ENCODE measurements around the gene GMPS.
"Not testable (repeated sequence)": the region's sequence is repeated elsewhere in the genome, so short reads cannot be mapped to it uniquely, and the experiment has no call there.

GMPS gene

DNA sequence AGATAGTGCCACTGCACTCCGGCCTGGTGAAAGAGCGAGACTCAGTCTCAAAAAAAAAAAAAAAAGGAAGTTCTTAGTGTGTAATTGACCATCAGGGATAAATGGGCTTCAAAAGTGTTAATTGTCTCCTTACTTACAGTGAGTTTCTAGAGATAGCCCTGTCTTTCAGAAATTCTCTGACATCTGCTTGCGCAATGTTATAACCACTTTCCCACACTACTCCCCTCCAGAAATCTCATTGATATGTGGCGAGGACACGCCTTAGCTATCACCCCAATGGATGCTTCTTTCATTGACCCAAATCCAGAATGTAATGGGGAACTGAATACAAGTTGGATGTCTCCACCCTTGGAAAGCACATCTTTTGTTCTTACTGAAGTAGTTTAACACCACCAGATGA lies 70.9 kb downstream of the GMPS start:
- DNase-seq (ENCODE audit: low spot score) = no peak

DNA sequence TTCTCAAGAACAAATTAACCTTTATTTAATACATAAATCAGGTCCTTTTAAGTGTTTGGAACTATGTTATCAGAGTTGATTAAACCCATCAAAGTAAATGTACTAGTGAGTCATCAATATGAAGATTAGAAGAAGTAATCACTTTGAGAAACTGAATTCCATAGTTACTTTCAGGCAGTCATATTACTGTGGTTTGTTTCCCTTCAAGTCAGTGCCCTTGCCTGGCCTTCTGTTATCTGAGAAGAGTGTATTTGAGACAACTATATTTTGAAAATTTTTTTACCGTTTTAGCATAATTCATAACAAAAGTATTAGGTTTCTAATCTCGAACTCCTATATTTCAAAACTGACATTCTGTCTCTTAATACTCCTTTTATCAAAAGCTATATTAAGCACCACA lies 73.6 kb downstream of the GMPS start:
- DNase-seq (ENCODE audit: low spot score) = no peak

DNA sequence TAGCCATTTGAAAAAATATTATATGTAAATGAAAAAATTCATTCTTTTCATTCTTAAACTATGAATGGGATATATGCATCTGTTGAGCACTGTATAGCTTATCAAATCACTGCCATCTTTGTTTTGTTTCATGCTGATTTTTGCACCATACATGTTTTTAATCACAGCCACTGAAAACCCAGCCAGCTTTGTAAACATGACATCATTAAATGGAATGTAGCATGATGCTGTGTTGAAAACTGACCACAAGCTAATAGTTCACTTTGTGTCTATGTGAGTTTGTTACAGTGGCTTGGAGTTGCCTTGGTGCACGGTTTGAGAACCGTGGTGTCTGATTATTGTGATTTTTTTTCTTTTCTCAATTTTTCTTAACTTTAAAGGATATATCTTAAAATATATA lies 75.7 kb downstream of the GMPS start:
- no peak for DNase-seq (ENCODE audit: low spot score)

DNA sequence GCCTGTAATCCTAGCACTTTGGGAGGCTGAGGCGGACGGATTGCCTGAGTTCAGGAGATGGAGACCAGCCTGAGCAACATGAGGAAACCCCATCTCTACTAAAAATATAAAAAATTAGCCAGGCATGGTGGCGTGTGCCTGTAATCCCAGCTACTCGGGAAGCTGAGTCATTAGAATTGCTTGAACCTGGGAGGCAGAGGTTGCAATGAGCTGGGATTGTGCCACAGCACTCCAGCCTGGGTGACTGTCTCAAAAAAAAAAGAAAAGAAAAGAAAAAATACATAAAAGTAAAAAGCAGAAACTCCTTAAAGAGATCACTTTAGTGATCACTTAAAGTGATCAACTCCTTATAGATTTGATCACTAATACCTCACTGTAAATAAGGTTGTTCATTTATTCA lies 78.0 kb downstream of the GMPS start:
- no peak for DNase-seq (ENCODE audit: low spot score)

DNA sequence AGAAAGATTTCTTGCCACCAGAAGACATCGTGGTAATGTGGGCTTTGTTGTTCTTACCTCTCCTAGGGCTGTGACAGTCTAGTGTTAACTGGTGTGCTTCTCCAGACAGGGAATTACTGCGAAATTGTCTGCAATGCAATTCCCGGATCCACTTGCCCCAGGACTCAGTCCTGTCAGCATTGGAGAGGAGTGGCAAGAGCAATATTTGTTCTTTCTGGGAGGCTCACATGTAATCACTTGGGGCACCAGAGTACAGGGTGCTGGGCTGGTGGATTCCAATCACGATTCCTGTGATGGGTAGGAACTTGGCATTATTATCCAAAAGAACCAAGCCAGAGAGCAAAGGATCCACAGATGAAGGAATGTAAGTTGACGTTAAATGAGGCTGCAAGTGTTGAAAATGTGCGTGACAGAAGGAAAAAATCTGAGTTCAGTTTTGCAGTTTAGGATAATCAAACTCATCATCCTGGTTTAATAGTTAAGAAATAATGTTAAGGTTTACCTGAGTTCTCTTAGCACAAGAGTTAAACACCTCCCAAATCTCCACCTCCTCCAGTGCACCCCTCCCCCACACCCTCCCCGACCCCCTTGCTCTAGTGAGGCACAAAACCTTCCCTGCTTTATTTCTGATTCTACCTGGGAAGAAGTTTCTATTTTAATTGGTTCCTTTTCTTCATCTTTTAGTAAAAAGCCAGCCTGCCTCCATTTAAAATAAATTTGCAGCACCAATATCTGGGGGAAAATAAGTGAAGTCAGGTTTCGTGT lies 79.2 kb downstream of the GMPS start:
- DNase-seq (ENCODE audit: low spot score) = no peak

DNA sequence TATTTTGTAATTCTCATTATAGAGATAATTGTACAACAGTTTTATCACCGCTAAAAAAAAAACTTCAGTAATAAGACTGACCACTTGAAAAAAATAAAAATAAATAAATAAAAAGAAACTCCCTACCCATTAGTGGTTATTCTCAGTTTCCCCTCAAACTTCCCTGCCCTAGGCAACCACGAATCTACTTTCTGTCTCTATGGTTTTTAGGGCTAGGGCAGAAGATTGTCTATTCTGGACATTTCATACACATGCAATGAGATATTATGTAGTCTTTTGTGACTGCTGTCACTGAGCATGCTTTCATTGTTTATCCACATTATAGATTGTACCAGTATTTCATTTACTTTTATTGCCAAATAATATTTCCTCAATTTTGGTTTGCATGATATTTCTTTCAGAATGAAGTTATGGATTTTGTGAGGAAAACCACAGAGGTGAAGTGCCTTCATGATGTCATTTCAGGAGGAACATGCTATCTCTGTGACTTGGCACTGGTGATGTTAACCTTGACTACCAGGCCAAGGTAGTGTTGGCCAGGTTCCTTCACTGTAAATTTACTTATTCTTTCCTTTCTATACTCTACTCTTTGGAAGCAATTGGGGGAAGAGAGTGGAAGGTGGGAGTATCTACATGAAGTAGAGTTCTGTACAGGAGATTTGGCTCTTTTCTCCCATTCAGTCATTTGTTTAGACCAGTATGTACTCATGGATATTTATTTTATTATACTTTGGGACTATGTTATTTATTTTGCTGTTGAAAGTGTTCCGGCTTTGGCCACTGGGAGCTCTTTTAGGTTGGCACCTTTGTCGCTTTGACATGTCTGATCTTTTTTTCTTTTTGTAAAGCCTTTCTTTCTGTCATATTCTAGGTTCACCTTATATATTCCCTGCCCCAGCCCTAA lies 86.3 kb downstream of the GMPS start:
- DNase-seq (ENCODE audit: low spot score) = no peak

DNA sequence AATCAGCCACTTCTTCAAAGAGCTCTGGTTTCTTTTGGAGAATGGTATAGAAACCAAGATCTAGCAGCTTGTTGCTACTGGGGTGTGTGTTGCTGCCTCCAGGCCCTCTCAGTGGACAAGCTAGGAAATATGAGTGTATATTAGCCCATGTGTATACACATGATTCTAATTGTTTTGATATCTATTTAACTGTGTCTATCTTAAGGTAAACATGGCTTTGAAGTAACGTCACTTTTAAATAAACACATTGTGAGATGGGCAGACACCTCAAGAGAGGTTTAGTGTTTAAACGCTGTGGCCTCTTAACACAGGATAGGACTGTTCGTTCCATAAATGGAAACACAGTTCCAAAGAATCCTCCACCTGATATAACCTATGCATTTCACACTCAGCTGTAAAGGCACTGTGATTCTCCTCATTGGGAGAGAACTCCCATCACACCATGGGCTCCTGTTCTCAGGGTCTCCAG lies 87.0 kb downstream of the GMPS start:
- no peak for DNase-seq (ENCODE audit: low spot score)

DNA sequence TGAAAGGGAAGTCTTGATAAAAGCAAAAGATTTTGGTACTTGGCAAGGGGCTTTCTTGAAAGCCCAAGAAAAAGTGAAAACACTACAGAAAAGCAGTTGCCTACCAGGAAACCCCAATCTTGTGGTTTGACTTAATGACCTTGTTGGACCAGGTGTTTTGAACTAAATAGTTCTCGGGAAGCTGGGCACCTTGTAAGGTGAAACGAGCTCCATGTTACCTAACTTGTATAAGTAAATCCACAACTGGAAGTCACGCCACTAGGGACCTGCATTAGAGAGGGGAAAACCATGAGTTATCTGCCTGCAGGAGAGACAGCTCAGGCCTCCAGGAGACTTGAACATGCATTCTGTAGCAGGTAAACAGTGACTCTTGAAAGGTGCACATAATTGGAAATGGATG lies 88.2 kb downstream of the GMPS start:
- no peak for DNase-seq (ENCODE audit: low spot score)

DNA sequence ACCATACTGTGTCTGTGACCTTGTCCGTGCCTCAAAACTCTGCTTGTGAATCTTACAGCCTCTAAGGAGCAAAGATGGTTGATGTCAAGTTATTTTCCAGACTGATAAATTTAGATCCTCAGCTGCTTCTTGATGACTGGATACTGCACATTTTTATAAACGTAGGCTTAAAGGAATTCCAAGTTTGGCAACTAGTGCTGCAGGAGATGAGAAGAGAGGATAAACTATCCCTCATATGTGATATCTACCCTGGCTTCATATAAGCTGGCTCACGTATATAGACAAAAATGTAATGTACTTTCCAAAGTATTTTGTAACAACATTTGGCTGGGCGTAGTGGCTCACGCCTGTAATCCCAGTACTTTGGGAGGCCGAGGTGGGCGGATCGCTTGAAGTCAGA lies 89.6 kb downstream of the GMPS start:
- DNase-seq (ENCODE audit: low spot score) = no peak

DNA sequence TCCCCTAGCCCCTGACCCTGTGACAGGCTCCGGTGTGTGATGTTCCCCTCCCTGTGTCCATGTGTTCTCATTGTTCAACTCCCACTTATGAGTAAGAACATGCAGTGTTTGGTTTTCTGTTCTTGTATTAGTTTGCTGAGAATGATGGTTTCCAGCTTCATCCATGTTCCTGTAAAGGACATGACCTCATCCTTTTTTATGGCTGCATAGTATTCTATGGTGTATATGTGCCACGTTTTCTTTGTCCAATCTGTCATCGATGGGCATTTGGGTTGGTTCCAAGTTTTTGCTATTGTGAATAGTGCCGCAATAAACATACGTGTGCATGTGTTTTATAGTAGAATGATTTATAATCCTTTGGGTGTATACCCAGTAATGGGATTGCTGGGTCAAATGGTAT lies 90.6 kb downstream of the GMPS start:
- DNase-seq (ENCODE audit: low spot score) = not testable (repeated sequence)

DNA sequence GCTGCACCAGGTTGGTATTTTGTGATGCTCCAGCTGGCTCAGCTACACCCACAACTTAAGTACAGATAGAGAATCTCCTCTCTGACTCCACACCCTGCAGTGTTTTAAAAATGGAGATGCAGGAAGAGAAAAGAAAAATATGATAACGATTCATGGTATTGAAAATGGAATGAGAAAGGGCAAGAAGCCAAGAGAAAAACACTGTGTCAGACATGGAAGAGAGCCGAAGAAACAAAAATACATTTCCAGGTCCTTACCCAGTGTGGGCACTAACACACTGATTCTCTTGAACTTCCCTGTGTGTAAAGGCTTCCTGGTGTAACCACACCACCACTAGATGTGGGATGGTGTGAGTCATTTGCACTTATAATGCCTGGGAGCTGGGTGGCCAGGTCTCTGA lies 93.1 kb downstream of the GMPS start:
- DNase-seq (ENCODE audit: low spot score) = no peak

DNA sequence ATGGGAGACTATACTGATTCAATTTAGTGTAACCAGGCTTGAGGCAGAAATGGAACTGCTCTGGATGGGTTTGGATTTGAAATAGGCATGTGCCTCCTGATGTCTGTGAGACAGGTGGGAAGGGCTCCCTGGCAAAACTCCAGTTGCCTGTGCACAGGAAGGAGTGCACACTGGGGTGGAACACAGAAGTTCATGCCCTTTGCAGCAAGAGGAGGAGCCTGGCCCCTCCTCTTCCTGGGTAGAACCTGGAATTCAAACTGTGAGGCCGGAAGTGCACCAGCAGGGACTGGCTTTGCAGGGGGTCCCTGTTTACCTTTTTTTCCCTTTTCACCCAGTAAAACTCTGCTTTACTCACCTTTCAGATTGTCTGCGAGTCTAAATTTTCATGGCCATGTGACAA lies 99.9 kb downstream of the GMPS start:
- DNase-seq (ENCODE audit: low spot score) = no peak

DNA sequence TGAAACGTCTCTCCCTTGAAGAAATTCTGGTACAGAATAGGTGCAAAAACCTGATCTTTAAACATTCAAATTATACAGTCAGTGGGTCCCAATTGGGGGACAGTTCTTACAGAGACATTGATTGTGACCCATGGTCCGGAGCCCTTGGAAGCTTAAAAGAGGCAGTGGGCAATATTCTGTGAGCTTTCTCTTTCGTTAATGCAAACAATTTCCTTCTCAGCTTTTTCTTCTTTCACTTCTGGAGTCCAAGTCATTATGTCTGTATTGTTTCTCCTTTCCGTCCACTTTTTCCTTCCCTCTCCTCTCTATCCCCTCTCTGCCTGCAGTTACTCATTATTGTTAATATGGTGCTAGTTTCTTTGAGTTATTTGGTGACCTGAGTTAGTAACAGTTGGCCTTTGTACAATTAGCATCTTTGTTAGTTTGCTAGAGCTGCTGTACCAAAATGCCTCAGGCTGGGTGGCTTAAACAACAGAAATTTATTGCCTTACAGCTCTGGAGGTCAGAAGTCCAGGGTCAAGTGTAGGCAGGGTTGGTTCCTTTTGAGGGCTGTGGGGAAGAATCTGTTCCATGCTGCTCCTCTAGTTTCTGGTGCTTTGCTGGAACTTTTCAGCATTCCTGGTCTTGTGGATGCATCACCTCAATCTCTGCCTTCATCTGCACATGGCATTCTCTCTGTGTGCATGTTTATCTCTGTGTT lies 102.6 kb downstream of the GMPS start:
- no peak for DNase-seq (ENCODE audit: low spot score)

DNA sequence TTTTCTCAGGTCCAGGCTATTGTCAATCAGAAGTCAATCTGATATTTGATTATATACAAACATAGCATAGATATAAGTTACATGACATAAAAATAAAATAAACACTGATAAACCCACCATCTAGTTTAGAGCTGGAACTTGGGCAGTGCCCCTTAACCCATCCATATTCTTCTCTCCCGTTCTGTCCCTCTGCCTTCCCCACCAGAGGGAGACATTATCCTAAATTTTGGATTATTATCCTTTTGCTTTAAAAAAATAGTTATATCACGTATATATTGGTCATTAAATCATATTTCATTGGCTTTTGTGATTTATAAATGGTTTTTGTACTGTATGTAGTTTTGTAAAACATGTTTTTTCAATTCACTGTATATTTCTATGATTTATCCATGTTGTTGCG lies 107.9 kb downstream of the GMPS start:
- no peak for DNase-seq (ENCODE audit: low spot score)

DNA sequence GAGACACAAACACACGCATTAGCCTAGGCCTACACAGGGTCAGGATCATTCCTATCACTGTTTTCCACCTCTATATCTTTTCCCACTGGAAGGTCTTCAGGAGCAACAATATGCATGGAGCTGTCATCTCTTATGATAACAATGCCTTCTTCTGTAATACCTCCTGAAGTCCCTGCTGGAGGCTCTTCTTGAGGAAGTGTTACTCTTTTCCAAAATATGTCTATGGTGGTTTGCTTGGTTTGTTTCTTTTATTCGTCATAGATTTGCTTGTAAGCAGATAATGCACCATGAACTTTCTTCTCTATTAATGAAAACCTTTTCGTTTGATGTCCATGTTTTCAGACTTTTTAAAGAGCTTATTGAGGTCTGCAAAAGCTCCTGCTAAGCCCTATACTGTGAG lies 109.3 kb downstream of the GMPS start:
- DNase-seq (ENCODE audit: low spot score) = no peak

DNA sequence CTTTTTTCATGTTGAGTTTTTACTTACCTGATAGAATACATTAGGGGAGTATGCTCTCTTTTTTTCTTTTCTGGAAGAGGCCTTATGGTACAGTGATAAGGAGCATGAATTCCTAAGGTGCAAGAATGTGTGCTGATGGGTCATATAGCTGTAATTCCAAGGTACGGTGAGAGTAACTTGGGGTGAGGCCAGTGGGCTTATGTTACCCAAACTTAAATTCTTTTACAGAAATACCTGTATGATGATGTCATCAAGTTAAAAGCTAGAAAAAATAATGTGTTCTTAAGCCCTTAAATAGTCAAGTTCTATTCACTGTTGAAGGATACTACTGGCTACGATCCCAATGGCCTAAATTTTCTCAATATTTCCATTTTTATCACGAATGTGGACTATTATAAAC lies 111.2 kb downstream of the GMPS start:
- no peak for DNase-seq (ENCODE audit: low spot score)

DNA sequence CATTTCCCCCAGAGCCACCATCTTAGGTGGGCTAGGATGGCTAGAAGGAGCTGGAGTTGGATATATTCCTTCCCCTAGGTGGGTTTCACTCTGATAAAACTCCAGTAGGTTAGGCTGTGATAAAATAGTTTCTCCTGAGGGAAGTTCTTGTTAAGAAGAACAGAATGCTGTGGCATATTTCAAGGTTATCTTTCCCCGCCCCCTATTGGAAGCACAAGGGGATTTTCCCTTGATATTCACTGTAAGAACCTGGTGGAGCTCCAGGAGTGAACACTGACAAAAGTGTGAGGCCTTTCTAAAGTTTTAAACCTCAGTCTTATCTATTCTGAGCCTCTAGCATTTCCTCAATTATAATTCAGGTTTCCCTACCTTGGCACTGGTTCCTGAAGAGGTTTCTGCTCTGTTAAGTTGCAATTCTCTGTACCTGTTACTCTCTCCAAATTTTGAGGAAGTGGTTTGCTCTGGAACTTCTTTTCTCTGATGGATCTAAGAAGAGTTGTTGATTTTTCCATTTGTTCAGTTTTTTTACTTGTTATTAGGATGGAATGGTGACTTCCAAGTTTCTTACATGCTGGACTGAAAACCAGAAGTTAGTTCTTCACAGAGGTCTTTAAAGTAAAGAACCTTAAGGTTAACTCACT lies 113.5 kb downstream of the GMPS start:
- DNase-seq (ENCODE audit: low spot score) = no peak

DNA sequence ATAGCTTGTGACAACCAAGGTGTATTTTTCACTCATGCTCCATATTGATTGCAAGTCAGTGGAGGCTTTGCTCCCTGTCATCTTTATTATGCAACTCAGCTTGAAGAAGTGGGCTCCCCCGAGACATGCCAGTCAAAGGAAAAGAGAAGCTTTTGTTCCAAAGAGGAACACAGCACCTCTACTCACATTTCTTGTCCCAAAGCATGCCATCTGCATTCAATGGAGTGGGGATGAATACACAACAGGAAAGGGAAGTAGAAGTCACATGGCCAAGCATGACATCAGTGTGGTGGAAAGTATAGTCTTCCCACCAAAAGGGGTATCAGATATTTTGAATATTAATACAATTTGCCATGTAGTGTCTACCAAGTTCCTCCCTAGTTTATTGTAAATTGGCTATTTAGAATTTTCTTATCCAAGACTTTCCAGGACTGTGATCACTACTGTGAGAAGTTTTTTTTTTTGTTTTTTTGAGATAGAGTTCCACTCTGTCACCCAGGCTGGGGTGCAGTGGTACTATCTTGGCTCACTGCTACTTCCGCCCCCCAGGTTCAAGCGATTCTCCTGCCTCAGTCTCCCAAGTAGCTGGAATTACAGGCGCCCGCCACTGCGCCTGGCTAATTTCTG lies 114.5 kb downstream of the GMPS start:
- no peak for DNase-seq (ENCODE audit: low spot score)

DNA sequence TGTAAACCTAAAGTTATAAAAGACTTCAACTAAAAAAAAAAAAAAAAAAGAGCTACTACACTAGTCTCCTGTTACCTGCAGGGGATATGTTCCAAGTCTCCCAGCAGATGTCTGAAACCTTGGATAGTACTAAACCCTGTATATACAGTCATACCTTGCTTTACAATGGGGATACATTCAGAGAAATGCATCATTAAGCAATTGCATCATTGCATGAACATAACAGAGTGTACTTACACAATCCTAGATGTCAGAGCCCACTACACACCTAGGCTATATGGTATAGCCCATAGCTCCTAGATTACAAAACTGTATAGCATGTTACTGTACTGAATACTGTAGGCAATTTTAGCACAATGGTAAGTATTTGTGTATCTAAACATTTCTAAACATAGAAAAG lies 119.1 kb downstream of the GMPS start:
- no peak for DNase-seq (ENCODE audit: low spot score)

DNA sequence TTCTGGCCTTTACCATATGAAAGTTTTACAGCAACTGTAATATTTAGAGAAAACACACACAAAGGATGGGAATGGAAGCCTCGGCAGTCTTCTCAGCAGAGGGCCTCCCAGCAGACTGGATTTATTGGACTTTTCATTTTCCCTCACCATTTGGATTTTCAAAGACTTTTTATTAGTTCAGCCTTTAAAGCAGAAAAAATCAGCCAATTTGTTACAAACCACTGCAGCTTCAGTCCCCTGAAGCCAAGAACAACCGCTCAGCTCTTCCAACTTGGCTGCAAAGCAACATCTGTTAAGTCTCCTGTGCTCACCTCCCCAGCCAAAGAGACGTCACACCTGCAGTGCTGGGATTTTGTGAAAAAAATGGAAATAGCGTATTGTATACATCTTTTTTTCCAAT lies 120.8 kb downstream of the GMPS start:
- DNase-seq (ENCODE audit: low spot score) = no peak

DNA sequence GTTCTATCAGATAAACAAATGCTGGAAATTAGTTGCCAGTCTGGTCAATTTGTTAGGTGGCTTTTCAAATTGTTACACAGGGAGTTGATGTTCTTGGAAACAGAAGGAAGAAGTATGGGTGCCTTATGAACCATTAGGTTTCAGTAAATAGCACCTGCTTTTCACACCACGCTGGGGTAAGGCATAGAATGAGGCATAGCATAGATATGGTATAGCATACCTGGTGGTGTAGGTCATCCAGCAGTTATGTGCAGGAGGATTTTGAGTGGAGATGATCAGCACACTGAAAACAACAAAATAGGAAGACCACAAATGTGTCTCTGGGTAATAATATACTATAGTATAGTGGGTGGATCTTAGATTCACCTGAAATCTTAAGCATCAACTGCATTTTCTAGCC lies 121.4 kb downstream of the GMPS start:
- DNase-seq (ENCODE audit: low spot score) = no peak
